HK-2 (cell line): Measurements from ENCODE around the gene LOX.
"Not testable (repeated sequence)": the region's sequence is repeated elsewhere in the genome, so short reads cannot be mapped to it uniquely, and the experiment has no call there.

Source experiments
- DNase-seq: peaks from one replicate; pipeline ENCODE4 v3.0.0-alpha.2; 2018; ENCODE audit not compliant: unreplicated experiment

LOX gene

GRCh38 chr5:122097391-122097790 is 19.3 kb upstream of the LOX start:
- DNase-seq, result no peak

- no peak for DNase-seq
These were observed 17.1 kb upstream of the LOX start for GRCh38 chr5:122095158-122095557.

GRCh38 chr5:122094251-122094650 is 16.2 kb upstream of the LOX start:
- not testable (repeated sequence) for DNase-seq

GRCh38 chr5:122093415-122094180 is 15.5 kb upstream of the LOX start:
- DNase-seq, result no peak

GRCh38 chr5:122091936-122092600 is 14.0 kb upstream of the LOX start:
- no peak for DNase-seq

GRCh38 chr5:122089096-122090013 is 11.3 kb upstream of the LOX start:
- no peak for DNase-seq

GRCh38 chr5:122085041-122085440 is 7.0 kb upstream of the LOX start:
- no peak for DNase-seq

- DNase-seq, result no peak
These were observed 5.5 kb upstream of the LOX start for GRCh38 chr5:122083535-122083934.

- no peak for DNase-seq
These were observed 3.5 kb upstream of the LOX start for GRCh38 chr5:122081541-122081940.

- peak; percentile 39 for DNase-seq
These were observed 518 bp downstream of the LOX start for GRCh38 chr5:122077366-122078115.

GRCh38 chr5:122076669-122077365 is 1.2 kb downstream of the LOX start:
- peak; percentile 90 for DNase-seq

GRCh38 chr5:122076050-122076461 is 2.0 kb downstream of the LOX start:
- DNase-seq, result no peak

- DNase-seq, result no peak
These were observed 4.2 kb downstream of the LOX start for GRCh38 chr5:122073864-122074263.

- DNase-seq, result no peak
These were observed 5.0 kb downstream of the LOX start for GRCh38 chr5:122073018-122073417.

GRCh38 chr5:122067390-122067789 is 10.7 kb downstream of the LOX start:
- DNase-seq, result no peak

GRCh38 chr5:122064992-122065391 is 13.1 kb downstream of the LOX start:
- no peak for DNase-seq

- no peak for DNase-seq
These were observed 14.2 kb downstream of the LOX start for GRCh38 chr5:122063836-122064235.

- no peak for DNase-seq
These were observed 15.9 kb downstream of the LOX start for GRCh38 chr5:122062205-122062604.

GRCh38 chr5:122056913-122057312 is 21.1 kb downstream of the LOX start:
- DNase-seq, result no peak

- DNase-seq, result no peak
These were observed 23.8 kb downstream of the LOX start for GRCh38 chr5:122054266-122054665.
